ENCODE measurements around the gene MCRIP2. TPM values are rescaled to one million over a fixed set of nuclear protein-coding genes. Genes with fewer than 3 reads are reported as not detected.

The MCRIP2 gene
- total and polyA plus RNA-seq, 2 of the 8 experiments (the other 6 are each of a cell fraction or from before 2014, with no cell fraction given): 45.4 to 75.5 TPM

- no peak for TF ChIP-seq SUZ12 (IDR thresholded peaks at IDR 0.05; ENCODE audit: low read length)
- peak; percentile 57 for TF ChIP-seq KDM4A (IDR thresholded peaks at IDR 0.05; ENCODE audit: low read depth, low read length, severe bottlenecking)
These were observed 10.7 kb upstream of the MCRIP2 start, which contains the start of gene WFIKKN1 (continued) for GRCh38 chr16:630815-631405.

Data from H1 (cell line).